HepG2 (cell line): ENCODE results near the gene LLGL2. TPM values are rescaled to one million over a fixed set of nuclear protein-coding genes. Genes with fewer than 3 reads are reported as not detected.

ENCODE experiments used
- DR1 ChIP-seq: sonication (generic); formaldehyde crosslinking; IDR thresholded peaks from 2 replicates; pipeline ENCODE4 v1.8.0; 2021; ENCODE audit warnings: mild to moderate bottlenecking, missing genetic modification reagents, inconsistent platforms
- HNF4A ChIP-seq: sonication (generic); formaldehyde crosslinking; IDR thresholded peaks from 2 replicates; pipeline ENCODE4 v1.4.0; 2020; ENCODE audit warnings: missing genetic modification reagents
- HOXA5 ChIP-seq: sonication (generic); formaldehyde crosslinking; IDR thresholded peaks from 2 replicates; pipeline ENCODE4 v1.4.0; 2020; ENCODE audit warnings: missing genetic modification reagents
- KLF9 ChIP-seq: IDR thresholded peaks from 2 replicates; pipeline ENCODE4 v1.6.1; 2016; ENCODE audit warnings: low read depth
- MEF2D ChIP-seq: sonication (generic); formaldehyde crosslinking; IDR thresholded peaks from 2 replicates; pipeline ENCODE4 v1.5.1; 2020; ENCODE audit warnings: mild to moderate bottlenecking, missing genetic modification reagents
- PPARG ChIP-seq: conservative IDR thresholded peaks from 2 replicates; pipeline ENCODE4 v1.6.1; 2016; ENCODE audit warnings: missing biosample characterization, missing genetic modification reagents
- SAP130 ChIP-seq: IDR thresholded peaks from 2 replicates; pipeline ENCODE4 v1.6.1; 2016; ENCODE audit warnings: low read depth
- SP140L ChIP-seq: sonication (generic); formaldehyde crosslinking; IDR thresholded peaks from 2 replicates; pipeline ENCODE4 v1.4.0; 2020; ENCODE audit warnings: missing genetic modification reagents, borderline replicate concordance
- TARDBP ChIP-seq: sonication (generic); formaldehyde crosslinking; IDR thresholded peaks from 2 replicates; pipeline ENCODE4 v1.8.0; 2022; ENCODE audit warnings: mild to moderate bottlenecking, missing genetic modification reagents
- TCF7L2 ChIP-seq: IDR thresholded peaks from 2 replicates; pipeline ENCODE4 v1.6.1; 2011; ENCODE audit warnings: mild to moderate bottlenecking, low read depth, low read length, moderate library complexity
- TMF1 ChIP-seq: sonication (generic); formaldehyde crosslinking; IDR thresholded peaks from 2 replicates; pipeline ENCODE4 v1.8.1; 2022; ENCODE audit warnings: low read depth, missing genetic modification reagents
- ZNF747 ChIP-seq: sonication (generic); formaldehyde crosslinking; IDR thresholded peaks from 2 replicates; pipeline ENCODE4 v1.8.1; 2023; ENCODE audit warnings: missing genetic modification reagents, mild to moderate bottlenecking, borderline replicate concordance
- polyA plus RNA-seq, 8 experiments: library from polyadenylated mRNA; depleted of rRNA in 3 of 8; stranded (reverse) in 7 of 8; unstranded in 1 of 8; fragments of >200 nt; fragmentation: Illumina TruSeq in 4 of 8; extraction: Trizol in 4 of 8; gene quantifications; 2 replicates each; pipeline versions ENCODE4 v1.2.1 to v1.2.3, GENCODE V29; 2011 to 2016; ENCODE audit warnings: low read depth in 4 of 8, missing spikeins in 1 of 8, mixed read lengths in 1 of 8; ENCODE audit not compliant: insufficient read depth in 1 of 8
- total RNA-seq, 5 experiments: library from RNA; depleted of rRNA; stranded (reverse); fragments of >200 nt; fragmentation: Illumina TruSeq; extraction: Trizol; gene quantifications; 2 replicates each; pipeline ENCODE4 v1.2.3, GENCODE V29; 2016; ENCODE audit warnings: low read depth in 1 of 5
- TF ChIP-seq, protein P1 (sequence below): sonication (generic); formaldehyde crosslinking; IDR thresholded peaks from 2 replicates; pipeline ENCODE4 v1.9.0; 2021; ENCODE audit warnings: mild to moderate bottlenecking, missing genetic modification reagents
- TF ChIP-seq, protein P2 (sequence below), 2 experiments: sonication (generic) in 1 of 2; formaldehyde crosslinking in 1 of 2; IDR thresholded peaks; 2 replicates each; pipeline versions ENCODE4 v1.4.0 to v1.6.1; 2018 to 2020; ENCODE audit warnings: missing genetic modification reagents in 2 of 2, borderline replicate concordance in 1 of 2, low read depth in 1 of 2, mild to moderate bottlenecking in 1 of 2, missing biosample characterization in 1 of 2
- TF ChIP-seq, protein P3 (sequence below): sonication (generic); formaldehyde crosslinking; IDR thresholded peaks from 2 replicates; pipeline ENCODE4 v1.4.0; 2020; ENCODE audit warnings: missing genetic modification reagents

LLGL2 gene
- total and polyA plus RNA-seq, 2 of the 13 experiments (the other 11 are each of a cell fraction or from before 2014, with no cell fraction given) = 83.0 to 86.7 TPM

DNA sequence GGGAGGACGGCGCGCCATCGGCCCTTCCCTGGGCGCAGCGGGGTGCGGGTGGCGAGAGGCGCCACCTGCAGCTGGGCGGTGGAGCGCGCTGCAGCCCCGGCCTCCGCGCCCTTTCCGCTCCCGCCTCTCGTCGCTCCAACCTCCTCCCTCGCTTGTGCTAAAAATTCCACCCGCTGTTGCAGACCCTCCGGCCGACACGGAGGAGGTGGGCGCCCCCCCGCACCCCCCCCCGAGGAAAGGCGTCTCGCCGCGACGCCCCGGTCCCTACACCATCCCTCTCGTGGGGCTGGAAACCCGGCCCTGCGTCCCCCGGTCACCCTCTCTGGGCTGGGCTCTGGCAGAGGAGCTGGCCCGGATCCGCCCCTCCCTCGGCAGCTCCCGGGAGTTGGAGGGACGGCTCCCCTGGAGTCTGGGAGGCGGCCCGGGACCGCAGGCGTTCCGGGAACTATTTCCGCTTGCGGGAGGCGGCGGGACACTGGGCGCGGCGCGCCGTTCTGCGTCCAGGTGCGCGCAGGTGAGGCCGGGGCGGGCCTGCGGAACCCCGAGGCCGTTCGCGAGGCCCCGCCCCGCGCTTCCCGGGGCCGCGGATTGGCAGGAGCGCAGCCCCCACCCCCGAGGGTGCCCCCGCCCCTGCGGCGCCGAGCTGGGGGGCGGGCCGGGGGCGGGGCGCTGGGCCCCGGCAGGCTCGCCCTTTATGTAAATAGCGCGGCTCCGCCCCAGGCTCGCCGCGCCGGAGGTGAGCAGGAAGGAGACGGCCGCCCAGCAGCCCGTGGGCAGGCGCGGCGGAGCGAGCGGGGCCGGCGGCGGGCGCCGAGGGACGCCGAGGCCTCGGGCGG is at the start of gene LLGL2 (continued):
- TF ChIP-seq, protein P1, sequence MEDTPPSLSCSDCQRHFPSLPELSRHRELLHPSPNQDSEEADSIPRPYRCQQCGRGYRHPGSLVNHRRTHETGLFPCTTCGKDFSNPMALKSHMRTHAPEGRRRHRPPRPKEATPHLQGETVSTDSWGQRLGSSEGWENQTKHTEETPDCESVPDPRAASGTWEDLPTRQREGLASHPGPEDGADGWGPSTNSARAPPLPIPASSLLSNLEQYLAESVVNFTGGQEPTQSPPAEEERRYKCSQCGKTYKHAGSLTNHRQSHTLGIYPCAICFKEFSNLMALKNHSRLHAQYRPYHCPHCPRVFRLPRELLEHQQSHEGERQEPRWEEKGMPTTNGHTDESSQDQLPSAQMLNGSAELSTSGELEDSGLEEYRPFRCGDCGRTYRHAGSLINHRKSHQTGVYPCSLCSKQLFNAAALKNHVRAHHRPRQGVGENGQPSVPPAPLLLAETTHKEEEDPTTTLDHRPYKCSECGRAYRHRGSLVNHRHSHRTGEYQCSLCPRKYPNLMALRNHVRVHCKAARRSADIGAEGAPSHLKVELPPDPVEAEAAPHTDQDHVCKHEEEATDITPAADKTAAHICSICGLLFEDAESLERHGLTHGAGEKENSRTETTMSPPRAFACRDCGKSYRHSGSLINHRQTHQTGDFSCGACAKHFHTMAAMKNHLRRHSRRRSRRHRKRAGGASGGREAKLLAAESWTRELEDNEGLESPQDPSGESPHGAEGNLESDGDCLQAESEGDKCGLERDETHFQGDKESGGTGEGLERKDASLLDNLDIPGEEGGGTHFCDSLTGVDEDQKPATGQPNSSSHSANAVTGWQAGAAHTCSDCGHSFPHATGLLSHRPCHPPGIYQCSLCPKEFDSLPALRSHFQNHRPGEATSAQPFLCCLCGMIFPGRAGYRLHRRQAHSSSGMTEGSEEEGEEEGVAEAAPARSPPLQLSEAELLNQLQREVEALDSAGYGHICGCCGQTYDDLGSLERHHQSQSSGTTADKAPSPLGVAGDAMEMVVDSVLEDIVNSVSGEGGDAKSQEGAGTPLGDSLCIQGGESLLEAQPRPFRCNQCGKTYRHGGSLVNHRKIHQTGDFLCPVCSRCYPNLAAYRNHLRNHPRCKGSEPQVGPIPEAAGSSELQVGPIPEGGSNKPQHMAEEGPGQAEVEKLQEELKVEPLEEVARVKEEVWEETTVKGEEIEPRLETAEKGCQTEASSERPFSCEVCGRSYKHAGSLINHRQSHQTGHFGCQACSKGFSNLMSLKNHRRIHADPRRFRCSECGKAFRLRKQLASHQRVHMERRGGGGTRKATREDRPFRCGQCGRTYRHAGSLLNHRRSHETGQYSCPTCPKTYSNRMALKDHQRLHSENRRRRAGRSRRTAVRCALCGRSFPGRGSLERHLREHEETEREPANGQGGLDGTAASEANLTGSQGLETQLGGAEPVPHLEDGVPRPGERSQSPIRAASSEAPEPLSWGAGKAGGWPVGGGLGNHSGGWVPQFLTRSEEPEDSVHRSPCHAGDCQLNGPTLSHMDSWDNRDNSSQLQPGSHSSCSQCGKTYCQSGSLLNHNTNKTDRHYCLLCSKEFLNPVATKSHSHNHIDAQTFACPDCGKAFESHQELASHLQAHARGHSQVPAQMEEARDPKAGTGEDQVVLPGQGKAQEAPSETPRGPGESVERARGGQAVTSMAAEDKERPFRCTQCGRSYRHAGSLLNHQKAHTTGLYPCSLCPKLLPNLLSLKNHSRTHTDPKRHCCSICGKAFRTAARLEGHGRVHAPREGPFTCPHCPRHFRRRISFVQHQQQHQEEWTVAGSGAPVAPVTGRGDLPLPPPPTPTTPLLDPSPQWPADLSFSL (CRISPR knock-in tag) = no peak
- TF ChIP-seq KLF9 (no peak), DR1 (CRISPR knock-in tag) (0 out of 2 replicates have a peak, but pooled peaks have one; percentile 19), TMF1 (no peak; the same call in 1 of the 2 replicates), SAP130 (peak; percentile 80), PPARG (CRISPR knock-in tag) (no peak; the same call in 1 of the 2 replicates), HNF4A (CRISPR knock-in tag) (0 out of 2 replicates have a peak, but pooled peaks have one; percentile 3), MEF2D (CRISPR knock-in tag) (no peak; the same call in 1 of the 2 replicates), TCF7L2 (no peak), TARDBP (CRISPR knock-in tag) (peak; percentile 59; the same call in 1 of the 2 replicates), ZNF747 (no peak), HOXA5 (peak; percentile 89), SP140L (no peak)
- TF ChIP-seq, protein P2, sequence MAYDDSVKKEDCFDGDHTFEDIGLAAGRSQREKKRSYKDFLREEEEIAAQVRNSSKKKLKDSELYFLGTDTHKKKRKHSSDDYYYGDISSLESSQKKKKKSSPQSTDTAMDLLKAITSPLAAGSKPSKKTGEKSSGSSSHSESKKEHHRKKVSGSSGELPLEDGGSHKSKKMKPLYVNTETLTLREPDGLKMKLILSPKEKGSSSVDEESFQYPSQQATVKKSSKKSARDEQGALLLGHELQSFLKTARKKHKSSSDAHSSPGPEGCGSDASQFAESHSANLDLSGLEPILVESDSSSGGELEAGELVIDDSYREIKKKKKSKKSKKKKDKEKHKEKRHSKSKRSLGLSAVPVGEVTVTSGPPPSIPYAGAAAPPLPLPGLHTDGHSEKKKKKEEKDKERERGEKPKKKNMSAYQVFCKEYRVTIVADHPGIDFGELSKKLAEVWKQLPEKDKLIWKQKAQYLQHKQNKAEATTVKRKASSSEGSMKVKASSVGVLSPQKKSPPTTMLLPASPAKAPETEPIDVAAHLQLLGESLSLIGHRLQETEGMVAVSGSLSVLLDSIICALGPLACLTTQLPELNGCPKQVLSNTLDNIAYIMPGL (CRISPR knock-in tag; IDR thresholded peaks at IDR 0.05; ENCODE audit: borderline replicate concordance in 1 of 2, low read depth in 1 of 2) = peak; percentile 94 to 96
- TF ChIP-seq, protein P3, sequence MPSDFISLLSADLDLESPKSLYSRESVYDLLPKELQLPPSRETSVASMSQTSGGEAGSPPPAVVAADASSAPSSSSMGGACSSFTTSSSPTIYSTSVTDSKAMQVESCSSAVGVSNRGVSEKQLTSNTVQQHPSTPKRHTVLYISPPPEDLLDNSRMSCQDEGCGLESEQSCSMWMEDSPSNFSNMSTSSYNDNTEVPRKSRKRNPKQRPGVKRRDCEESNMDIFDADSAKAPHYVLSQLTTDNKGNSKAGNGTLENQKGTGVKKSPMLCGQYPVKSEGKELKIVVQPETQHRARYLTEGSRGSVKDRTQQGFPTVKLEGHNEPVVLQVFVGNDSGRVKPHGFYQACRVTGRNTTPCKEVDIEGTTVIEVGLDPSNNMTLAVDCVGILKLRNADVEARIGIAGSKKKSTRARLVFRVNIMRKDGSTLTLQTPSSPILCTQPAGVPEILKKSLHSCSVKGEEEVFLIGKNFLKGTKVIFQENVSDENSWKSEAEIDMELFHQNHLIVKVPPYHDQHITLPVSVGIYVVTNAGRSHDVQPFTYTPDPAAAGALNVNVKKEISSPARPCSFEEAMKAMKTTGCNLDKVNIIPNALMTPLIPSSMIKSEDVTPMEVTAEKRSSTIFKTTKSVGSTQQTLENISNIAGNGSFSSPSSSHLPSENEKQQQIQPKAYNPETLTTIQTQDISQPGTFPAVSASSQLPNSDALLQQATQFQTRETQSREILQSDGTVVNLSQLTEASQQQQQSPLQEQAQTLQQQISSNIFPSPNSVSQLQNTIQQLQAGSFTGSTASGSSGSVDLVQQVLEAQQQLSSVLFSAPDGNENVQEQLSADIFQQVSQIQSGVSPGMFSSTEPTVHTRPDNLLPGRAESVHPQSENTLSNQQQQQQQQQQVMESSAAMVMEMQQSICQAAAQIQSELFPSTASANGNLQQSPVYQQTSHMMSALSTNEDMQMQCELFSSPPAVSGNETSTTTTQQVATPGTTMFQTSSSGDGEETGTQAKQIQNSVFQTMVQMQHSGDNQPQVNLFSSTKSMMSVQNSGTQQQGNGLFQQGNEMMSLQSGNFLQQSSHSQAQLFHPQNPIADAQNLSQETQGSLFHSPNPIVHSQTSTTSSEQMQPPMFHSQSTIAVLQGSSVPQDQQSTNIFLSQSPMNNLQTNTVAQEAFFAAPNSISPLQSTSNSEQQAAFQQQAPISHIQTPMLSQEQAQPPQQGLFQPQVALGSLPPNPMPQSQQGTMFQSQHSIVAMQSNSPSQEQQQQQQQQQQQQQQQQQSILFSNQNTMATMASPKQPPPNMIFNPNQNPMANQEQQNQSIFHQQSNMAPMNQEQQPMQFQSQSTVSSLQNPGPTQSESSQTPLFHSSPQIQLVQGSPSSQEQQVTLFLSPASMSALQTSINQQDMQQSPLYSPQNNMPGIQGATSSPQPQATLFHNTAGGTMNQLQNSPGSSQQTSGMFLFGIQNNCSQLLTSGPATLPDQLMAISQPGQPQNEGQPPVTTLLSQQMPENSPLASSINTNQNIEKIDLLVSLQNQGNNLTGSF (CRISPR knock-in tag) = peak; percentile 85; the same call in 1 of the 2 replicates
